Measurements from ENCODE around the gene FAM227A. TPM values are rescaled to one million over a fixed set of nuclear protein-coding genes. Genes with fewer than 3 reads are reported as not detected.
"Not testable (repeated sequence)": the region's sequence is repeated elsewhere in the genome, so short reads cannot be mapped to it uniquely, and the experiment has no call there.

Gene FAM227A
- polyA plus RNA-seq, 2 donors: 0.06 to 0.86 TPM

GRCh38 chr22:38599466-38599865 lies 56.7 kb downstream of the FAM227A start:
- Histone ChIP-seq H3K27ac (ENCODE audit: low read depth in 2 of 2, low read length in 1 of 2) (no peak overlapping the region), H3K4me1 (ENCODE audit: control insufficient read depth in 2 of 2, insufficient read depth in 2 of 2, low read length in 1 of 2) (no peaks in the 10 kb centered on the region), H3K4me3 (ENCODE audit: low read depth in 1 of 2, low read length in 2 of 2) (no peak overlapping the region), H3K36me3 (ENCODE audit: control insufficient read depth in 2 of 2, insufficient read depth in 2 of 2, low read length in 1 of 2) (no peaks in the 10 kb centered on the region), H3K27me3 (ENCODE audit: control insufficient read depth in 1 of 2, insufficient read depth in 2 of 2, low read length in 2 of 2) (no peaks in the 10 kb centered on the region), H3K9me3 (ENCODE audit: control insufficient read depth in 2 of 2, insufficient read depth in 1 of 2, low read depth in 1 of 2, low read length in 1 of 2) (no peaks in the 10 kb centered on the region)
- 94% methylated on average over 10 of the region's 10 CpGs for WGBS, 2 donors

DNA sequence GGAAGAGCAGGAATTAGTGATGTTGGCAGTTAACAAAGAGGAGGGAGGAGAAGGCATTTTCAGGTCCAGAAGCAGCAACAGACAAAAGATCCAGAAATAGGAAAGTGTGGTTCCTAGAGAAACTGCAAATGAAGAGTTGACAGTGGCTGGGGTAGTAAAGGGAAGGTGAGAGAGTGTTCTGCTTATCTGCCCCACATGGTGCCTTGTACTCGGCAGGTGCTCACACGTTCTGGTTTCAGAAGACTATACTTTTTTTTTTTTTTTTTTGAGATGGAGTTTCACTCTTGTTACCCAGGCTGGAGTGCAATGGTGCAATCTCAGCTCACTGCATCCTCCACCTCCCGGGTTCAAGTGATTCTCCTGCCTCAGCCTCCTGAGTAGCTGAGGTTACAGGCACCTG lies 73.3 kb downstream of the FAM227A start:
- 70 to 80% methylated on average over 3 of the region's 3 CpGs for WGBS, 2 donors
- not testable (repeated sequence) for H3K36me3 ChIP-seq (ENCODE audit: control insufficient read depth in 2 of 2, insufficient read depth in 2 of 2, low read length in 1 of 2); H3K27ac ChIP-seq (ENCODE audit: low read depth in 2 of 2, low read length in 1 of 2); H3K27me3 ChIP-seq (ENCODE audit: control insufficient read depth in 1 of 2, insufficient read depth in 2 of 2, low read length in 2 of 2); H3K4me1 ChIP-seq (ENCODE audit: control insufficient read depth in 2 of 2, insufficient read depth in 2 of 2, low read length in 1 of 2); H3K4me3 ChIP-seq (ENCODE audit: low read depth in 1 of 2, low read length in 2 of 2); H3K9me3 ChIP-seq (ENCODE audit: control insufficient read depth in 2 of 2, insufficient read depth in 1 of 2, low read depth in 1 of 2, low read length in 1 of 2)

DNA sequence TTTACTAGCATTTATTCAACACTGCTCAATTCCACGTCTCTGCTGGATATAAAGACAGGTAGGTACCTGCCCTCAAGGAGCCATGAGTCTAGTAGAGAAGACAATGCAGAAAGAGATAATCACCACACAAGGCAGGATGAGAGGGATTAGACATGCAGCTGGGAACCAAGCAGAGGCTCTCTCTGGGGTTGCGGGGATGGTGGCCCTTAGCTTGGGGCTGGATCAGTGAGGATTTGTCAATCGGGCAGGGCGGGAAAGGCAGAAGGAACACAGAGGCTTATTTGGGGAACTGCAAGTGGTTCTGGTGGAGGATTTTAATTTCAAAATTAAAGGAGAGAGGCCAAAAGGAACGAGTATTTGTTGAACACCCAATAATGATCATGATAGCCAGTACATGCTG lies 77.7 kb downstream of the FAM227A start:
- H3K4me1 ChIP-seq (ENCODE audit: control insufficient read depth in 2 of 2, insufficient read depth in 2 of 2, low read length in 1 of 2): no peaks in the 10 kb centered on the region
- H3K36me3 ChIP-seq (ENCODE audit: control insufficient read depth in 2 of 2, insufficient read depth in 2 of 2, low read length in 1 of 2): no peaks in the 10 kb centered on the region
- H3K27me3 ChIP-seq (ENCODE audit: control insufficient read depth in 1 of 2, insufficient read depth in 2 of 2, low read length in 2 of 2): no peaks in the 10 kb centered on the region
- H3K4me3 ChIP-seq (ENCODE audit: low read depth in 1 of 2, low read length in 2 of 2): no peak overlapping the region
- no peak overlapping the region for H3K27ac ChIP-seq (ENCODE audit: low read depth in 2 of 2, low read length in 1 of 2)
- H3K9me3 ChIP-seq (ENCODE audit: control insufficient read depth in 2 of 2, insufficient read depth in 1 of 2, low read depth in 1 of 2, low read length in 1 of 2): no peaks in the 10 kb centered on the region
- 72 to 76% methylated on average over 5 of the region's 5 CpGs for WGBS, 2 donors

DNA sequence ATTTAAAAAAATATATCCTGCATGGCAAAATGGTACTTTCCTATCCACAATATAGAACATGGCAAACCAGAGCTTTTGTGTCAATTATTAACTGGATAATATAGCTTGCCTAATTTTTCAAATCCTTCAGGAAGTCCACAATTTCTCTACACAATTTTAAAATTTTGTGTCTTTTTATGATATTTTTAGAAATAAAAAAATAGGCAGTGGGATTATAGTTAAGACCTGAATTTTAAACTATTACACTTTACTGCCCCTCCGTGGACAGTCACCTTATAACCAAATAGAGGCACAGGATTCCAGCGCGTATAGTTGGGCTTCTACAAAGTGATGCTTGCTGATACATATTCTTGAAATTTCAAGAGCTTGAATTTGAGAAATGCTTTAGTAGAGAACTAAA lies 84.1 kb downstream of the FAM227A start:
- no peaks in the 10 kb centered on the region for H3K9me3 ChIP-seq (ENCODE audit: control insufficient read depth in 2 of 2, insufficient read depth in 1 of 2, low read depth in 1 of 2, low read length in 1 of 2)
- H3K27me3 ChIP-seq (ENCODE audit: control insufficient read depth in 1 of 2, insufficient read depth in 2 of 2, low read length in 2 of 2): no peaks in the 10 kb centered on the region
- no peak overlapping the region for H3K27ac ChIP-seq (ENCODE audit: low read depth in 2 of 2, low read length in 1 of 2)
- H3K4me1 ChIP-seq (ENCODE audit: control insufficient read depth in 2 of 2, insufficient read depth in 2 of 2, low read length in 1 of 2): peaks cover 0 to 3% of the 10 kb centered on the region in 2 donors
- WGBS, 2 donors: 0 to 3% methylated on average over 3 of the region's 3 CpGs
- no peak overlapping the region for H3K4me3 ChIP-seq (ENCODE audit: low read depth in 1 of 2, low read length in 2 of 2)
- H3K36me3 ChIP-seq (ENCODE audit: control insufficient read depth in 2 of 2, insufficient read depth in 2 of 2, low read length in 1 of 2): no peaks in the 10 kb centered on the region

- no peaks in the 10 kb centered on the region for H3K27me3 ChIP-seq (ENCODE audit: control insufficient read depth in 1 of 2, insufficient read depth in 2 of 2, low read length in 2 of 2)
- H3K9me3 ChIP-seq (ENCODE audit: control insufficient read depth in 2 of 2, insufficient read depth in 1 of 2, low read depth in 1 of 2, low read length in 1 of 2): no peaks in the 10 kb centered on the region
- peak overlapping the region; percentile 85 to 86 for H3K27ac ChIP-seq (ENCODE audit: low read depth in 2 of 2, low read length in 1 of 2)
- H3K4me3 ChIP-seq (ENCODE audit: low read depth in 1 of 2, low read length in 2 of 2): peak overlapping the region; percentile 59 to 63
- 3% methylated on average over 14 of the region's 14 CpGs for WGBS, 2 donors
- no peaks in the 10 kb centered on the region for H3K36me3 ChIP-seq (ENCODE audit: control insufficient read depth in 2 of 2, insufficient read depth in 2 of 2, low read length in 1 of 2)
- H3K4me1 ChIP-seq (ENCODE audit: control insufficient read depth in 2 of 2, insufficient read depth in 2 of 2, low read length in 1 of 2): peaks cover 0 to 3% of the 10 kb centered on the region in 2 donors
Observed at GRCh38 chr22:38570779-38571364, 85.3 kb downstream of the FAM227A start.

DNA sequence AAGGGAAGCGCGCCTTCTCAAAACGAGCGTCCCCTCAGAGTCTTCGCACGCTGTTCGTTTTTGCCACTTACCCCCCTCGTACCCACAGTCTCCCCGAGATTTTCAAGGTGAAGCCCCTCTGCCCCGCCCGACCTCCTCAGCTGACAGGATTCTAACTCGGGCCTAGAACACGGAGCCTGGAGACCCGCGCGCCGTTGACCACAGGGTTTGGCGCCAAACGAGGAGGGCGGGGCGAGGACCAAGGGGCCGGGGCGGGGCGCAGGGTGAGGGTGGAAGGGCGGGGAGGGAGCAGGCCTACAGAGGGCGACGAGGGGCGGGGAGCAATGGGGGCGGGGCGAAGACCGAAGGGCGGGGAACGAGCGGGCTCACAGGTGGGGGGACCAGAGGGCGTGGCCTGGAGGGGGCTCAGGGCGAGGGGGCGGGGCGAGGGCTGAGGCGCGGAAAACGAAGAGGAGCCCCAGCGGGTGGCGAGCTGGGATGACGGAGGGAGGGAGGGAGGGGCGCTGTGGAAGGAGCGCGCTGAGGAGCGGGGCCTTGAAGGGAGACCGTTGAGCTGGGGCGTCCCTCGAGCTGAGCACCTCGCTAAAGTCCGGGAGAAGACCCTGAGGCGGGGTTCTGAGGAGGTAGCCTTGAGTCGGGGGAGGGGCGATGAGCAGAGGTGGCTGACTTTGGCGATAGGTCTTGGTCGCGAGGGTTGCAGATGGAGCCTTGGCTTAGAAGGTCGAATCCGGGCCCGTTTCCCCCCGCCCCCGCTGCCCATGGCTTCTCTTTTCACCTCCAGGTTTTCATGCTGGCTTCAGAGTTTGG lies 86.0 kb downstream of the FAM227A start, which contains the start of gene DMC1:
Gene DMC1, minus strand, starts transcription at position 212 of the 807 bp plus-strand sequence. CDS start 1,927 bp downstream, outside the sequence.
- 1% methylated on average over 54 to 63 of the region's 64 CpGs for WGBS, 2 donors
- Histone ChIP-seq H3K4me3 (ENCODE audit: low read depth in 1 of 2, low read length in 2 of 2) (peak within 1 kb of the TSS; percentile 59 to 63), H3K4me1 (ENCODE audit: control insufficient read depth in 2 of 2, insufficient read depth in 2 of 2, low read length in 1 of 2) (peaks cover 0 to 3% of the 10 kb centered on the region in 2 donors), H3K36me3 (ENCODE audit: control insufficient read depth in 2 of 2, insufficient read depth in 2 of 2, low read length in 1 of 2) (no peaks in the 10 kb centered on the region), H3K27ac (ENCODE audit: low read depth in 2 of 2, low read length in 1 of 2) (peak within 1 kb of the TSS; percentile 85 to 86), H3K9me3 (ENCODE audit: control insufficient read depth in 2 of 2, insufficient read depth in 1 of 2, low read depth in 1 of 2, low read length in 1 of 2) (no peaks in the 10 kb centered on the region), H3K27me3 (ENCODE audit: control insufficient read depth in 1 of 2, insufficient read depth in 2 of 2, low read length in 2 of 2) (no peaks in the 10 kb centered on the region)

- Histone ChIP-seq H3K36me3 (ENCODE audit: control insufficient read depth in 2 of 2, insufficient read depth in 2 of 2, low read length in 1 of 2) (no peaks in the 10 kb centered on the region), H3K4me1 (ENCODE audit: control insufficient read depth in 2 of 2, insufficient read depth in 2 of 2, low read length in 1 of 2) (peaks cover 0 to 3% of the 10 kb centered on the region in 2 donors), H3K27ac (ENCODE audit: low read depth in 2 of 2, low read length in 1 of 2) (peak overlapping the region; percentile 19 to 63), H3K27me3 (ENCODE audit: control insufficient read depth in 1 of 2, insufficient read depth in 2 of 2, low read length in 2 of 2) (no peaks in the 10 kb centered on the region), H3K9me3 (ENCODE audit: control insufficient read depth in 2 of 2, insufficient read depth in 1 of 2, low read depth in 1 of 2, low read length in 1 of 2) (no peaks in the 10 kb centered on the region), H3K4me3 (ENCODE audit: low read depth in 1 of 2, low read length in 2 of 2) (peak overlapping the region; percentile 44 to 59)
- 30% methylated on average over 32 of the region's 32 CpGs for WGBS, 2 donors
Observed at GRCh38 chr22:38569181-38569971, 86.8 kb downstream of the FAM227A start.

DNA sequence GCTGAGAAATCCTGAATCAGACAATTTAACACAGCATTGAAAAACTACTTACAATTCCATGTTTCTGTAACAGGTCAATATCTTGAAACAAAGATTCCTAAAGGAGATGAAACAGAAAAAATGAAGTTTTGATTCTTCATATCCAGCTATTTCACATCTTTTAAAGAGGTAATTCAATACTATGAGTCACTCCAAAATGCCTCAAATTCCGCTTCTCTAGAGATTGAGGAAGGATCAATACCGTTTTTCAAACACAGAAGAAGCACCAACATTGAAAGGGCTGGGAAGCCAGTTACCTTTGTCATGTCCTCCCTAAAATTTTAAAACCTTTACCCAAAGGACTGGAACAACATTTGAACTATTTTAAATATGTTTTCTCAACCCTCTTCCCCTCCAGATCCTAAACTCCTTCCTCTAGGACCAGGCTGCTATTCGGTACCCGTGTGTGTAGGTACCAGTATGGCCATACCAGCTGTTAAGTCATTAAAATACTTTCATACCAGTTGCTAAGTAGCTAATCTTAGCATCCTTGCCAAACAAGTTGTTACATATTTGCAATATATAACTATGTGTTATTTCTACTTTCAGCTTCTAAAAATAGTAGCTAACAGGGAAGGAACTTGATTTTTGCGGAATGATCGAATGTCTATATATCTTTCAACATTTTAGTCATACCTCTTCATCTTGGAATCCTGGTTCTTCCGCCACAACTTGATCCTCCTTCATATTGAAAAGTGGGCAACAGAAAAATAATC lies 88.5 kb downstream of the FAM227A start:
- WGBS, 2 donors: 61 to 63% methylated on average over 7 of the region's 7 CpGs
- H3K4me1 ChIP-seq (ENCODE audit: control insufficient read depth in 2 of 2, insufficient read depth in 2 of 2, low read length in 1 of 2): peaks cover 0 to 3% of the 10 kb centered on the region in 2 donors
- H3K4me3 ChIP-seq (ENCODE audit: low read depth in 1 of 2, low read length in 2 of 2): no peak overlapping the region
- no peaks in the 10 kb centered on the region for H3K36me3 ChIP-seq (ENCODE audit: control insufficient read depth in 2 of 2, insufficient read depth in 2 of 2, low read length in 1 of 2)
- H3K27ac ChIP-seq (ENCODE audit: low read depth in 2 of 2, low read length in 1 of 2): no peak overlapping the region
- no peaks in the 10 kb centered on the region for H3K27me3 ChIP-seq (ENCODE audit: control insufficient read depth in 1 of 2, insufficient read depth in 2 of 2, low read length in 2 of 2)
- H3K9me3 ChIP-seq (ENCODE audit: control insufficient read depth in 2 of 2, insufficient read depth in 1 of 2, low read depth in 1 of 2, low read length in 1 of 2): no peaks in the 10 kb centered on the region

All from esophagus (tissue), 2 donors.